GM23338 (cell line): ENCODE measurements around the gene CTBP2. TPM values are rescaled to one million over a fixed set of nuclear protein-coding genes. Genes with fewer than 3 reads are reported as not detected.

ENCODE experiments used
- ATAC-seq: fragments of 200-7000 bp; cut with Tn5 transposase; 3 replicates; pipeline ENCODE4 v1.9.1; 2020
- DNase-seq: peaks from one replicate; pipeline ENCODE4 v3.0.0-alpha.2; 2015; ENCODE audit warnings: low spot score
- H2AFZ ChIP-seq: fragments of 200-600 bp; sonication (generic); 2 replicates; pipeline ENCODE4 v1.8.0; 2016; ENCODE audit warnings: antibody characterized with exemption, mild to moderate bottlenecking, moderate library complexity
- H3F3A ChIP-seq: fragments of 200-600 bp; sonication (generic); replicated peaks from 2 replicates; pipeline ENCODE4 v1.8.0; 2017; ENCODE audit warnings: antibody characterized with exemption, mixed run types, low read depth
- H3K27ac ChIP-seq: fragments of 200-600 bp; sonication (generic); 2 replicates; pipeline ENCODE4 v1.6.1; 2016; ENCODE audit warnings: low read depth
- H3K27me3 ChIP-seq: fragments of 200-600 bp; sonication (generic); 2 replicates; pipeline ENCODE4 v1.8.0; 2016; ENCODE audit warnings: mild to moderate bottlenecking, mixed run types, moderate library complexity; ENCODE audit not compliant: insufficient read depth
- H3K36me3 ChIP-seq: fragments of 200-600 bp; sonication (generic); 2 replicates; pipeline ENCODE4 v1.8.0; 2016; ENCODE audit warnings: mild to moderate bottlenecking; ENCODE audit not compliant: insufficient read depth
- H3K4me1 ChIP-seq: fragments of 200-600 bp; sonication (generic); 2 replicates; pipeline ENCODE4 v1.8.0; 2016; ENCODE audit warnings: mild to moderate bottlenecking, moderate library complexity; ENCODE audit not compliant: insufficient read depth
- H3K4me2 ChIP-seq: fragments of 200-600 bp; sonication (generic); 2 replicates; pipeline ENCODE4 v1.7.1; 2017; ENCODE audit warnings: mixed run types
- H3K4me3 ChIP-seq: fragments of 200-600 bp; sonication (generic); 2 replicates; pipeline ENCODE4 v1.6.1; 2016; ENCODE audit warnings: mixed run types
- H3K79me2 ChIP-seq: fragments of 200-600 bp; sonication (generic); replicated peaks from 2 replicates; pipeline ENCODE4 v1.8.0; 2017; ENCODE audit warnings: mild to moderate bottlenecking; ENCODE audit not compliant: insufficient read depth
- H3K9me2 ChIP-seq: fragments of 200-600 bp; sonication (generic); 2 replicates; pipeline ENCODE4 v1.8.0; 2017; ENCODE audit not compliant: insufficient read depth
- H4K20me1 ChIP-seq: fragments of 200-600 bp; sonication (generic); replicated peaks from 2 replicates; pipeline ENCODE4 v1.8.0; 2017; ENCODE audit warnings: mild to moderate bottlenecking; ENCODE audit not compliant: insufficient read depth
- H3K27ac Mint-ChIP-seq: 2 replicates; pipeline ENCODE4 v1.8.0; 2020; ENCODE audit warnings: inconsistent platforms, mild to moderate bottlenecking, moderate library complexity, mixed read lengths
- H3K27me3 Mint-ChIP-seq: 3 replicates; pipeline ENCODE4 v1.8.0; 2022; ENCODE audit warnings: low read depth, mild to moderate bottlenecking, moderate library complexity, mixed read lengths, inconsistent platforms; ENCODE audit not compliant: insufficient read depth, poor library complexity
- H3K36me3 Mint-ChIP-seq: 3 replicates; pipeline ENCODE4 v1.8.0; 2021; ENCODE audit warnings: low read depth, mild to moderate bottlenecking, inconsistent platforms, moderate library complexity, mixed read lengths
- H3K4me1 Mint-ChIP-seq: 3 replicates; pipeline ENCODE4 v1.8.0; 2020; ENCODE audit warnings: mild to moderate bottlenecking, inconsistent platforms, mixed read lengths
- H3K4me3 Mint-ChIP-seq: 3 replicates; pipeline ENCODE4 v1.8.0; 2021; ENCODE audit warnings: moderate library complexity, mild to moderate bottlenecking, inconsistent platforms, mixed read lengths
- H3K9me3 Mint-ChIP-seq: 3 replicates; pipeline ENCODE4 v1.8.0; 2020; ENCODE audit warnings: moderate library complexity, mild to moderate bottlenecking, inconsistent platforms, mixed read lengths
- EZH2 ChIP-seq: fragments of 200-600 bp; sonication (generic); IDR thresholded peaks from one replicate; pipeline ENCODE4 v1.8.0; 2017; ENCODE audit warnings: antibody characterized with exemption, mild to moderate bottlenecking, low read depth; ENCODE audit not compliant: unreplicated experiment
- EZH2phosphoT487 ChIP-seq: fragments of 200-600 bp; sonication (generic); IDR thresholded peaks from one replicate; pipeline ENCODE4 v1.8.1; 2018; ENCODE audit warnings: antibody characterized with exemption; ENCODE audit not compliant: unreplicated experiment
- JUNB ChIP-seq: IDR thresholded peaks from one replicate; pipeline ENCODE4 v1.6.1; 2016; ENCODE audit warnings: antibody characterized with exemption; ENCODE audit not compliant: unreplicated experiment
- NANOG ChIP-seq: IDR thresholded peaks from 2 replicates; pipeline ENCODE4 v1.6.1; 2016; ENCODE audit warnings: antibody characterized with exemption, borderline replicate concordance
- STAT1 ChIP-seq: IDR thresholded peaks from one replicate; pipeline ENCODE4 v1.6.1; 2016; ENCODE audit warnings: antibody characterized with exemption; ENCODE audit not compliant: unreplicated experiment
- ZNF331 ChIP-seq: fragments of 250-450 bp; sonication (Bioruptor Pico); IDR thresholded peaks from 2 replicates; pipeline ENCODE4 v1.5.0; 2020; ENCODE audit warnings: low read depth, mild to moderate bottlenecking, moderate library complexity
- polyA plus RNA-seq: library from polyadenylated mRNA; unstranded; fragments of >200 nt; fragmentation: Nextera tagmentation; extraction: Ambion mirVana; gene quantifications from 2 replicates; pipeline ENCODE4 v1.2.1, GENCODE V29; 2016
- total RNA-seq: library from RNA; depleted of rRNA; stranded (reverse); fragments of >200 nt; shearing (Covaris generic); gene quantifications from 2 replicates; pipeline ENCODE4 v1.2.3, GENCODE V29; 2014
- TF ChIP-seq, protein P1 (sequence below): IDR thresholded peaks from one replicate; pipeline ENCODE4 v1.6.1; 2018; ENCODE audit warnings: antibody characterized with exemption; ENCODE audit not compliant: unreplicated experiment
- TF ChIP-seq, protein P2 (sequence below): fragments of 250-450 bp; sonication (Bioruptor Pico); IDR thresholded peaks from 2 replicates; pipeline ENCODE4 v1.5.0; 2020; ENCODE audit warnings: mild to moderate bottlenecking, moderate library complexity

The CTBP2 gene
- total and polyA plus RNA-seq, 2 experiments from 2014 or later = 133 to 265 TPM

- ATAC-seq (no peak), DNase-seq (no peak)
- Mint-ChIP-seq H3K27me3 (peaks cover 26% of the 10 kb centered on the region), H3K4me1 (peaks cover 68% of the 10 kb centered on the region), H3K36me3 (peaks cover 96% of the 10 kb centered on the region), H3K27ac (no peak overlapping the region), H3K4me3 (no peak overlapping the region), H3K9me3 (no peaks in the 10 kb centered on the region)
- H4K20me1 ChIP-seq = peaks cover 91% of the 10 kb centered on the region
- no peaks in the 10 kb centered on the region for H3K27me3 ChIP-seq
- H3K27ac ChIP-seq = no peak overlapping the region
- TF ChIP-seq, protein P1, sequence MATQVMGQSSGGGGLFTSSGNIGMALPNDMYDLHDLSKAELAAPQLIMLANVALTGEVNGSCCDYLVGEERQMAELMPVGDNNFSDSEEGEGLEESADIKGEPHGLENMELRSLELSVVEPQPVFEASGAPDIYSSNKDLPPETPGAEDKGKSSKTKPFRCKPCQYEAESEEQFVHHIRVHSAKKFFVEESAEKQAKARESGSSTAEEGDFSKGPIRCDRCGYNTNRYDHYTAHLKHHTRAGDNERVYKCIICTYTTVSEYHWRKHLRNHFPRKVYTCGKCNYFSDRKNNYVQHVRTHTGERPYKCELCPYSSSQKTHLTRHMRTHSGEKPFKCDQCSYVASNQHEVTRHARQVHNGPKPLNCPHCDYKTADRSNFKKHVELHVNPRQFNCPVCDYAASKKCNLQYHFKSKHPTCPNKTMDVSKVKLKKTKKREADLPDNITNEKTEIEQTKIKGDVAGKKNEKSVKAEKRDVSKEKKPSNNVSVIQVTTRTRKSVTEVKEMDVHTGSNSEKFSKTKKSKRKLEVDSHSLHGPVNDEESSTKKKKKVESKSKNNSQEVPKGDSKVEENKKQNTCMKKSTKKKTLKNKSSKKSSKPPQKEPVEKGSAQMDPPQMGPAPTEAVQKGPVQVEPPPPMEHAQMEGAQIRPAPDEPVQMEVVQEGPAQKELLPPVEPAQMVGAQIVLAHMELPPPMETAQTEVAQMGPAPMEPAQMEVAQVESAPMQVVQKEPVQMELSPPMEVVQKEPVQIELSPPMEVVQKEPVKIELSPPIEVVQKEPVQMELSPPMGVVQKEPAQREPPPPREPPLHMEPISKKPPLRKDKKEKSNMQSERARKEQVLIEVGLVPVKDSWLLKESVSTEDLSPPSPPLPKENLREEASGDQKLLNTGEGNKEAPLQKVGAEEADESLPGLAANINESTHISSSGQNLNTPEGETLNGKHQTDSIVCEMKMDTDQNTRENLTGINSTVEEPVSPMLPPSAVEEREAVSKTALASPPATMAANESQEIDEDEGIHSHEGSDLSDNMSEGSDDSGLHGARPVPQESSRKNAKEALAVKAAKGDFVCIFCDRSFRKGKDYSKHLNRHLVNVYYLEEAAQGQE = no peak
- no peak for TF ChIP-seq EZH2
- H3K4me3 ChIP-seq = no peak overlapping the region
- H2AFZ ChIP-seq = no peak overlapping the region
- peaks cover 9% of the 10 kb centered on the region; the same call in 1 of the 2 replicates for H3F3A ChIP-seq
- peaks cover 61% of the 10 kb centered on the region for H3K4me1 ChIP-seq
- H3K9me2 ChIP-seq = no peaks in the 10 kb centered on the region
- H3K79me2 ChIP-seq = peaks cover 100% of the 10 kb centered on the region
- peaks cover 45% of the 10 kb centered on the region for H3K36me3 ChIP-seq
- H3K4me2 ChIP-seq = no peak overlapping the region
Measured at GRCh38 chr10:125106586-125106985, 53.8 kb downstream of the CTBP2 start.

DNA sequence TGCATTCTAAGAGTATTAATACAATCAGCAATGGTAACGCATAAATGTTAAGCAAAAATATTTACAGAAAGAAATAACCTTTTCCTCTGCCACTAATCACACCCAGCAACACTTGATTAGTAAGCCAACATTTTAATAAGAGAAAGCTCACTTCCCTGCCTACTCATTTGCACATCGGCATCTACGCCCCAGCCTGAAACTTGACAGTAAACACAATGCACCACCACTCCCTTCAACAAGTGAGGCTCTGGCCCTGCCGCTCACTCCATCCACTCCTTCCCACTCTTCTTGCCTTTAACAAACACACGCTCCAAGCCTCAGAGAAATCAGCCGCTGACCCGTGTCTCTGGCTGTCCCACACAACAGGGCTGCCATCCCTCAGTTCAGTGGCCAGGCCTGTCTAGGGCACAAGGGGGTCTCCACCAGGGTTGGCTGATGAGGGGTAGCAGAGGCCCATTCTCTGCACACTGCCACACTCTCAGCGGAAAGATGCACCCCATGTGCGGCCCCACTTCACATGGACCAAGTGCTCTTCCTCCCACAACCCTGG is 54.6 kb downstream of the CTBP2 start:
- Histone ChIP-seq H3K79me2 (peaks cover 100% of the 10 kb centered on the region), H3F3A (peaks cover 10% of the 10 kb centered on the region; the same call in 1 of the 2 replicates), H3K27ac (0 out of 2 replicates have a peak overlapping the region, but pooled peaks have one; percentile 39), H2AFZ (no peak overlapping the region), H3K4me1 (peaks cover 69% of the 10 kb centered on the region), H3K4me2 (no peak overlapping the region), H4K20me1 (peaks cover 91% of the 10 kb centered on the region), H3K27me3 (no peaks in the 10 kb centered on the region), H3K9me2 (no peaks in the 10 kb centered on the region), H3K4me3 (no peak overlapping the region), H3K36me3 (peaks cover 39% of the 10 kb centered on the region)
- Mint-ChIP-seq H3K4me3 (no peak overlapping the region), H3K4me1 (peaks cover 71% of the 10 kb centered on the region), H3K36me3 (peaks cover 96% of the 10 kb centered on the region), H3K27ac (peak overlapping the region; percentile 25; the same call in 1 of the 2 replicates), H3K9me3 (no peaks in the 10 kb centered on the region), H3K27me3 (peaks cover 30% of the 10 kb centered on the region)
- ATAC-seq (no peak), DNase-seq (no peak)
- no peak for TF ChIP-seq EZH2
- TF ChIP-seq ZNF331 (CRISPR knock-in tag) = no peak
- TF ChIP-seq NANOG = no peak
- TF ChIP-seq, protein P2, sequence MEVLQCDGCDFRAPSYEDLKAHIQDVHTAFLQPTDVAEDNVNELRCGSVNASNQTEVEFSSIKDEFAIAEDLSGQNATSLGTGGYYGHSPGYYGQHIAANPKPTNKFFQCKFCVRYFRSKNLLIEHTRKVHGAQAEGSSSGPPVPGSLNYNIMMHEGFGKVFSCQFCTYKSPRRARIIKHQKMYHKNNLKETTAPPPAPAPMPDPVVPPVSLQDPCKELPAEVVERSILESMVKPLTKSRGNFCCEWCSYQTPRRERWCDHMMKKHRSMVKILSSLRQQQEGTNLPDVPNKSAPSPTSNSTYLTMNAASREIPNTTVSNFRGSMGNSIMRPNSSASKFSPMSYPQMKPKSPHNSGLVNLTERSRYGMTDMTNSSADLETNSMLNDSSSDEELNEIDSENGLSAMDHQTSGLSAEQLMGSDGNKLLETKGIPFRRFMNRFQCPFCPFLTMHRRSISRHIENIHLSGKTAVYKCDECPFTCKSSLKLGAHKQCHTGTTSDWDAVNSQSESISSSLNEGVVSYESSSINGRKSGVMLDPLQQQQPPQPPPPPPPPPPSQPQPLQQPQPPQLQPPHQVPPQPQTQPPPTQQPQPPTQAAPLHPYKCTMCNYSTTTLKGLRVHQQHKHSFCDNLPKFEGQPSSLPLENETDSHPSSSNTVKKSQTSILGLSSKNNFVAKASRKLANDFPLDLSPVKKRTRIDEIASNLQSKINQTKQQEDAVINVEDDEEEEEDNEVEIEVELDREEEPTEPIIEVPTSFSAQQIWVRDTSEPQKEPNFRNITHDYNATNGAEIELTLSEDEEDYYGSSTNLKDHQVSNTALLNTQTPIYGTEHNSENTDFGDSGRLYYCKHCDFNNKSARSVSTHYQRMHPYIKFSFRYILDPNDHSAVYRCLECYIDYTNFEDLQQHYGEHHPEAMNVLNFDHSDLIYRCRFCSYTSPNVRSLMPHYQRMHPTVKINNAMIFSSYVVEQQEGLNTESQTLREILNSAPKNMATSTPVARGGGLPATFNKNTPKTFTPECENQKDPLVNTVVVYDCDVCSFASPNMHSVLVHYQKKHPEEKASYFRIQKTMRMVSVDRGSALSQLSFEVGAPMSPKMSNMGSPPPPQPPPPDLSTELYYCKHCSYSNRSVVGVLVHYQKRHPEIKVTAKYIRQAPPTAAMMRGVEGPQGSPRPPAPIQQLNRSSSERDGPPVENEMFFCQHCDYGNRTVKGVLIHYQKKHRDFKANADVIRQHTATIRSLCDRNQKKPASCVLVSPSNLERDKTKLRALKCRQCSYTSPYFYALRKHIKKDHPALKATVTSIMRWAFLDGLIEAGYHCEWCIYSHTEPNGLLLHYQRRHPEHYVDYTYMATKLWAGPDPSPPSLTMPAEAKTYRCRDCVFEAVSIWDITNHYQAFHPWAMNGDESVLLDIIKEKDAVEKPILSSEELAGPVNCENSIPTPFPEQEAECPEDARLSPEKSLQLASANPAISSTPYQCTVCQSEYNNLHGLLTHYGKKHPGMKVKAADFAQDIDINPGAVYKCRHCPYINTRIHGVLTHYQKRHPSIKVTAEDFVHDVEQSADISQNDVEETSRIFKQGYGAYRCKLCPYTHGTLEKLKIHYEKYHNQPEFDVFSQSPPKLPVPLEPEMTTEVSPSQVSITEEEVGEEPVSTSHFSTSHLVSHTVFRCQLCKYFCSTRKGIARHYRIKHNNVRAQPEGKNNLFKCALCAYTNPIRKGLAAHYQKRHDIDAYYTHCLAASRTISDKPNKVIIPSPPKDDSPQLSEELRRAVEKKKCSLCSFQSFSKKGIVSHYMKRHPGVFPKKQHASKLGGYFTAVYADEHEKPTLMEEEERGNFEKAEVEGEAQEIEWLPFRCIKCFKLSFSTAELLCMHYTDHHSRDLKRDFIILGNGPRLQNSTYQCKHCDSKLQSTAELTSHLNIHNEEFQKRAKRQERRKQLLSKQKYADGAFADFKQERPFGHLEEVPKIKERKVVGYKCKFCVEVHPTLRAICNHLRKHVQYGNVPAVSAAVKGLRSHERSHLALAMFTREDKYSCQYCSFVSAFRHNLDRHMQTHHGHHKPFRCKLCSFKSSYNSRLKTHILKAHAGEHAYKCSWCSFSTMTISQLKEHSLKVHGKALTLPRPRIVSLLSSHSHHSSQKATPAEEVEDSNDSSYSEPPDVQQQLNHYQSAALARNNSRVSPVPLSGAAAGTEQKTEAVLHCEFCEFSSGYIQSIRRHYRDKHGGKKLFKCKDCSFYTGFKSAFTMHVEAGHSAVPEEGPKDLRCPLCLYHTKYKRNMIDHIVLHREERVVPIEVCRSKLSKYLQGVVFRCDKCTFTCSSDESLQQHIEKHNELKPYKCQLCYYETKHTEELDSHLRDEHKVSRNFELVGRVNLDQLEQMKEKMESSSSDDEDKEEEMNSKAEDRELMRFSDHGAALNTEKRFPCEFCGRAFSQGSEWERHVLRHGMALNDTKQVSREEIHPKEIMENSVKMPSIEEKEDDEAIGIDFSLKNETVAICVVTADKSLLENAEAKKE (CRISPR knock-in tag) = no peak
- TF ChIP-seq JUNB = no peak
- no peak for TF ChIP-seq EZH2phosphoT487
- no peak for TF ChIP-seq STAT1
